ENCODE data around the gene C19orf47.

Gene C19orf47

DNA sequence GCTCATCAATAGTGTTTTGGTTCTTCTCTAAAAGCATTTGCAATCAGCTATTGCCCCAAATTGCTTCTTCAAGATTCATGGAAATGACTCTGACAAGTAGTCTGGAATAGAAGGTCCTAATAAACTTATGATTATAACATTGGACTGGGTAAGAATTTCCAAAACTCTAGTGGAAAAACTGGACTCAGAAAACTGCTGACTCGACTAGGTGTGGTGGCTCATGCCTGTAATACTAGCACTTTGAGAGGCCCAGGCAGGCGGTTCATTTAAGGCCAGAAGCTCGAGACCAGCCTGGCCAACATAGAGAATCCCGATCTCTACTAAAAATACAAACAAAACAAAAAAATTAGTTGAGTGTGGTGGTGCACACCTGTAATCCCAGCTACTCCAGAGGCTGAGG lies 47.5 kb downstream of the C19orf47 start:
- Mint-ChIP-seq H3K36me3 (no peaks in the 10 kb centered on the region), H3K27ac (no peak overlapping the region), H3K4me3 (no peak overlapping the region), H3K9me3 (no peaks in the 10 kb centered on the region), H3K27me3 (no peaks in the 10 kb centered on the region), H3K4me1 (no peaks in the 10 kb centered on the region)
- DNase-seq = no peak
- CTCF ChIA-PET = interaction anchor here (1.0 kb wide), 1 partner anchor 164 kb away, joined by 3 read pairs; no protein-coding TSS in a partner anchor

DNA sequence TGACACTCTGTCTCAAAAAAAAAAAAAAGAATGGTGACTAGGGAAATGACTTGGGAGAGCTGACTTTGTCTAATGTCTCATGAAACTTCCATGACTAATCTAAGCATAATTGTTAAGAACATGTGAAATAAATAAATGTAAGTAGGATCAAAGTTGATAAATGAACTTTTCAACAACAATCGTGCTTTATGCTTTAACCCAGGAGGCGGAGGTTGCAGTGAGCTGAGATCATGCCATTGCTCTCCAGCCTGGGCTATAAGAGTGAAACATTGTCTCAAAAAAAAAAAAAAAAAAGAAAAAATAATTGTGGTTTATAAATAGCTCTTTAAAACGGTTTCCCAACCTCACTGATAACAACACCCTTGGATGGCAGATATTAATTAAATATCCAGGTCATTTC lies 50.2 kb downstream of the C19orf47 start:
- no peaks in the 10 kb centered on the region for H3K4me1 Mint-ChIP-seq
- CTCF ChIA-PET = no interaction called here
- H3K27ac Mint-ChIP-seq = no peak overlapping the region
- H3K9me3 Mint-ChIP-seq = no peaks in the 10 kb centered on the region
- no peaks in the 10 kb centered on the region for H3K27me3 Mint-ChIP-seq
- H3K36me3 Mint-ChIP-seq = no peaks in the 10 kb centered on the region
- no peak overlapping the region for H3K4me3 Mint-ChIP-seq
- DNase-seq = no peak

DNA sequence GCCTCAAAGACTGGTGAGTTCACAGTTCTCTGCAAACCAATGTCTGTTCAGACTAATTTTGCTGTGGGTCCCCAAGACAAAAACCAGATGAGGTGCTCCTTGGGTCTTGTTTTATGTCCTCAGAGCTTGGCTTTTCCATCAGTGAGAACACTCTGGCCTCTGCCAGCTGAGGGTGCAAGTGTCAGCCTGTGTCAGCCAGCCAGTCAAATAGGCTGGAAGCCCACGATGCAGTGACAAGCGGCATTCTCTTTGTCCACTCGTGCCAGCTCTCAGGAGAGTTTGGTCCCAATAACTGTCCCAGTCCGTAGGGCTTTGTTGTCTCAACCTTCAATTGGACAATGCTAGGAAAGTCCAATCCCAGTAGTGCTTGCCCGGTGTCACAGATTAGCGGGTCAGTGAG lies 53.6 kb downstream of the C19orf47 start:
- Mint-ChIP-seq H3K4me3 (no peak overlapping the region), H3K36me3 (no peaks in the 10 kb centered on the region), H3K27ac (no peak overlapping the region), H3K4me1 (no peaks in the 10 kb centered on the region), H3K9me3 (no peaks in the 10 kb centered on the region), H3K27me3 (no peaks in the 10 kb centered on the region)
- no peak for DNase-seq
- CTCF ChIA-PET = no interaction called here

DNA sequence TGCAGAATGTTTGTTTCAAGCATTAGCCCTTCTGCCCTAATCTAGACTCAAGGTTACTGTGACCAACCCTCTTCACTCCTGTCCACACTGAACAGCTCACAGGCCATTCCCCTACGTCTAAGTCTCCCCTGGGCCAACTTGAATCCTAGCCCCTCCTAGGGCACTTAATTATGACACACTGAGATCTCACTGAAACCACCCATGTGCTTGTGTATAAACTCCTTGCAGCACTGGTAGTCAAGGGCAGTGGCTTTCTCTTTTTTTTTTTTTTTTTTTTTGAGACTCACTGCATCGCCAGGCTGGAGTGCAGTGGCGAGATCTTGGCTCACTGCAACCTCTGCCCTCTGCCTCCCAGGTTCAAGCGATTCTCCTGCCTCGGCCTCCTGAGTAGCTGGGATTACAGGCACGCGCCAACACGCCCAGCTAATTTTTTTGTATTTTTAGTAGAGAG lies 61.2 kb downstream of the C19orf47 start:
- peak overlapping the region; percentile 99 for H3K27ac Mint-ChIP-seq
- DNase-seq = no peak
- H3K4me1 Mint-ChIP-seq = peaks cover 37% of the 10 kb centered on the region
- H3K27me3 Mint-ChIP-seq = no peaks in the 10 kb centered on the region
- CTCF ChIA-PET = no interaction called here
- peaks cover 2% of the 10 kb centered on the region for H3K36me3 Mint-ChIP-seq
- no peak overlapping the region for H3K4me3 Mint-ChIP-seq
- no peaks in the 10 kb centered on the region for H3K9me3 Mint-ChIP-seq

DNA sequence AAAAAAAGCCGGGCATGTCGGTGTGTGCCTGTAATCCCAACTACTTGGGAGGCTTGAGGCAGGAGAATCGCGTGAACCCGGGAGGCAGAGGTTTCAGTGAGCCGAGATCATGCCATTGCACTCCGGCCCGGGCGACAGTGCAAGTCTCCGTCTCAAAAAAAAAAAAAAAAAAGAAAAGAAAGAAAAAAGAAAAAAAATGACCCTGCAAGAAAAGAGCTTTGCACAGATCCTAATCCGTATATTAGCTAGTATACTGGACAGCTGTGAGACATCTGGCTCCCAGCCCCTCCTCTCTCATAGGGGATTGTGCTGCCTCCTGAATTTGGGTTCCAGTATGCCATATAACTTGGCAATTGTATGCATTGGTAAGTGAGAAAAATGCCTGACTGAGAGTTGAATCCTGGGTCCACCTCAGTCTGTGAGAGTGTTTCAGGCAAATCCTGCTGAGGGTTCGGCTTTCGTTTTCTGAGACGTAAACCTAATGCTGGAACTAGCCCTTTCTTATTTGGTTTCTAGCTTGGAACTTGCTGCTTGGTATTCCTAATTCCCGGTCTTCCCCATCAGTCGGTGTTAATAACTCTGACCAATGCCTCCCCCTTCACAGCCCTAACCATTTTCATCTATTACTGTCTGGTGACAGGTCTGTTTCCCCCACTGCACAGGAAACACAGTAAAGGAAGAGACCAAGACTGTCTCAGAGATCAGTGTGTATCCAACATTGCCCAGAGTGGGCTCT lies 61.8 kb downstream of the C19orf47 start:
- H3K27ac Mint-ChIP-seq = peak overlapping the region; percentile 99
- no peaks in the 10 kb centered on the region for H3K27me3 Mint-ChIP-seq
- H3K4me3 Mint-ChIP-seq = peak overlapping the region; percentile 84
- CTCF ChIA-PET = no interaction called here
- peaks cover 39% of the 10 kb centered on the region for H3K4me1 Mint-ChIP-seq
- no peaks in the 10 kb centered on the region for H3K9me3 Mint-ChIP-seq
- DNase-seq = no peak
- peaks cover 2% of the 10 kb centered on the region for H3K36me3 Mint-ChIP-seq

DNA sequence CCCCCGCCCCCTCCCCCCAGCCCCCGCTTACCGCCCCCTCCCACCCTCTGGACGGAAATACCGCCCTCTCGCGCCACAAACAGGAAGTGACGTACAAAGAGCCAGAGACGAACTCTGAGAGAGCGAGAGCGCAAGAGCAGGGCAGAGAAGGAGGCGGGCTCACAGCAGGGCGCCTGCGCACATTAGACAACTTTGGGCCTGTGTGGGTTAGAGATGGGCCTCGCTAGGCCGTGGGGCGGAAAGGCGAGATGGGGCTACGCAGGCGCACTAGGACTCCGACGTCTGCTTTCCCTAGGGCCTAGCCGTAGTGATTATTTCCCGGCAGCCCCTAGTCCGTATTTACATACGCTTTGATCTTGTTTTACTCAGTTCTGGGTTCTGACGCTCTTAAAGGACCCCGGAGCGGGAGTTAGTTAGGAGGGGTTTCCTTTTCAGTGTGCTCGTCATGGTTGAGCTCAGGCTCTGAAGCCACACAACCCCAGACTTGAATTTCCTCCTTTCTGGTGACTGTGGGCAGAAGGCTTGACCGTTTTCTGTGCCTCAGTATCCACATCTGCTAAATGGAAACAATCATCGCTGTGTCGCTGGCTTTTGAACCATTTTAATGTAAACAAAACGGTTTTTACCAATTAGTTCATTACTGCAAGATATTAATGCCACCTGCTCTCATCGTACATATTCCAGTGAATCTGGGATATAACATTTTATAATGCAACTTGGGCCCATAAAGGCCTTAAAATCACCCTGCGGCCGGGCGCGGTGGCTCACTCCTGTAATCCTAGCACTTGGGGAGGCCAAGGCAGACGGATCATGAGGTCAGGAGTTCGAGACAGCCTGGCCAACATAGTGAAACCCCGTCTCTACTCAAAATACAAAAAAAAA lies 62.6 kb downstream of the C19orf47 start:
- Mint-ChIP-seq H3K4me3 (peak overlapping the region; percentile 84), H3K36me3 (peaks cover 2% of the 10 kb centered on the region), H3K27ac (peak overlapping the region; percentile 99), H3K4me1 (peaks cover 45% of the 10 kb centered on the region), H3K27me3 (no peaks in the 10 kb centered on the region), H3K9me3 (no peaks in the 10 kb centered on the region)
- CTCF ChIA-PET = no interaction called here
- peak; percentile 99 for DNase-seq

DNA sequence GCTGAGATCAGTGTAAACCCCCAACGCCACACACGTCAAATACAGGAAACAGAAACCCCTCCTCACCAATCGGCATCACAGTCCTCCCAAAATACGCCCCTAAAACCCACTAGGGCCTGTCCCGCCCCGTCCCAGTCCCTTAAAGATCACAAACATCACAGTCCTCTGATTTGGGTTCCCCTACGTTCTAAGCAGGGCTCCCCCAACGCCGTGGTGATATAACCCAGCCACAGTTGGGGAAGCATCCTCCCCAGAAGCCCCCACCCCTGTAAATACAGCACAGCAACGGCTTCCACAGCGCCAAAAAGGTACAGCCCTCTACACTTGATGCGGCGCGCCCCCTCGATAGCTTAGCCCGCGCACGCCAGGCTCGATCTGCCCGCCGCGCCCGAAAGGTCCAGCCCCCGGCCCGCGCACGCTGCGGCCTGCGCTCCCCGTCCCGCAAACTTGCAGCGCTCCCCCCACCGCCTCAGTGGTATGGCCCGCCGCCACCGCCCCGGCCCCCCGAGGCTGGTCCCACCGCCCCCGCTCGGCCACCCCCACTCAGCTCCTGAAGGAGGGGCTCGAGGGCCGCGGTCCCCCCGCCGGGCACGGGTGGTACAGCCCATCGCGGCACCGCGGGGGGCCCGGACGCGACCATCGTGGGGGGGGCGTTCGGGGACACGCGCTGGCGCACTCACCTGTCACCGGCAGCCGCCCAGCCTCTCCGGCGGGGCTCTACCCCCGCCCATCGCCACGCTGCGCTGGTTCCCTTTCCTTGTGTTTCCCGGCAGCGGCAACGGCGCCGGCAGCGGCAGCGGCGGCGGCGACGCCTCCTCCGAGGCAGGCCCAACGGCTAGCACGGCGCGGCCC lies 63.5 kb downstream of the C19orf47 start, which contains the start of gene AKT2:
AKT2 (minus strand) TSS at position 845 of the 852 bp plus-strand sequence. CDS start 20,078 bp downstream, outside the sequence.
- no peaks in the 10 kb centered on the region for H3K9me3 Mint-ChIP-seq
- H3K4me3 Mint-ChIP-seq = peak within 1 kb of the TSS; percentile 84
- peak; percentile 66 for DNase-seq
- no peaks in the 10 kb centered on the region for H3K27me3 Mint-ChIP-seq
- H3K4me1 Mint-ChIP-seq = peaks cover 54% of the 10 kb centered on the region
- CTCF ChIA-PET = no interaction called here
- peak within 1 kb of the TSS; percentile 99 for H3K27ac Mint-ChIP-seq
- H3K36me3 Mint-ChIP-seq = peaks cover 6% of the 10 kb centered on the region

DNA sequence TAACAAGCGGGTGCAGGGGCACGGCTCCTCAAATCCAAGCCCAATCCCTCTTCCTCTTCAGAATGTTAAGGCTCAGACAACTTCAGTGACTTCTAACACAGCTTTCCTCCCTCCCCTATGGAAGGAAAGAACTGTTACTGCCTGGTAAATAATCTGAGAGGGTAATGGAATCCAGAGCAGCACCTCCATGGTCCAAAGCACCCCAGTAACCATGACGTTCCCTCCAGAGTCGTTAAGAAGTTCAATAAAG lies 64.0 kb downstream of the C19orf47 start:
- H3K27ac Mint-ChIP-seq = peak overlapping the region; percentile 91
- no peak for DNase-seq
- H3K4me3 Mint-ChIP-seq = peak overlapping the region; percentile 84
- peaks cover 6% of the 10 kb centered on the region for H3K36me3 Mint-ChIP-seq
- H3K27me3 Mint-ChIP-seq = no peaks in the 10 kb centered on the region
- CTCF ChIA-PET = interaction anchor here (1.0 kb wide), 1 partner anchor 15 kb away, joined by 3 read pairs; no protein-coding TSS in a partner anchor
- H3K9me3 Mint-ChIP-seq = no peaks in the 10 kb centered on the region
- H3K4me1 Mint-ChIP-seq = peaks cover 57% of the 10 kb centered on the region

DNA sequence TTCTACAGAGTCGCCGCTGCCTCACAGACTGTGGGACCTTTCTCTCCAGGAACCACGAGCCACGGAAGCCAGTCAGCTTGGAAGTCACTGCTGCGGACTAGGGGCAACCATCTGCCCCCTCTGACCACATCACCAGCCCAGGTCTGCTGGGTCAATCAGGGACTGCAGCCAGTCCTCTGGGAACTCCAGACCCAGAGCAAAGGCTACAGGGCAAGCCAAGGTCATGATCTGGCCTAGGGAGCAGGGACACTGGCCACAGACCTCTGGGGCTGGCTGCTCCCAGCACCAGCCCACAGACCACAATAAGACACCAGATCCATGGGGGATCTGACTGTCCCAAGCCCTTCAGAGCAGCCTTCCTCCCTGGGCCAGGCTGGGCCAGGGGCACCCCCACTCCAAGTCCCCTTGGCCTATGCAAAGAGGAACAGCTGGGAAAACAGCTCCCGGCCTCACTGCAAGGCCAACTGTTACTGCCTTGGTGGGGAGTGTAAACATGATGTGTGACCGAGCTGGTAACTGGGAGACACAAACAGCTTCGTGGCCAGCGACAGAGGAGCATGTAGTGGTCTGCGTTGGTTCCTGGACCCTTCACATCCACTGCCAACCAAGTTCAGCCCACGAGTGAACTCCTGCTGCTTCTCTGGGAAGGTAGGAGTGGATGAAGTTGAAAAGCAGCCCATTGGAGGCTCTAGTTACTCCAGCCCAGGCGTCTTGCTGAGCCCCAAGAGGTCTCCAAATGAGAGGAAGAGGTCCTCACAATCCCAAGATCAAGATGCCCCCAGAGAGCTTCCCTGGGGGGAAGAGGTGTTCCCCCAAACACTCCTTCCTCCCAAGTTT lies 64.6 kb downstream of the C19orf47 start:
- no peak for DNase-seq
- Mint-ChIP-seq H3K27me3 (no peaks in the 10 kb centered on the region), H3K9me3 (no peaks in the 10 kb centered on the region), H3K4me3 (peak overlapping the region; percentile 84), H3K27ac (peak overlapping the region; percentile 91), H3K36me3 (peaks cover 6% of the 10 kb centered on the region), H3K4me1 (peaks cover 57% of the 10 kb centered on the region)
- CTCF ChIA-PET = interaction anchor here (1.0 kb wide), 1 partner anchor 15 kb away, joined by 3 read pairs; no protein-coding TSS in a partner anchor

DNA sequence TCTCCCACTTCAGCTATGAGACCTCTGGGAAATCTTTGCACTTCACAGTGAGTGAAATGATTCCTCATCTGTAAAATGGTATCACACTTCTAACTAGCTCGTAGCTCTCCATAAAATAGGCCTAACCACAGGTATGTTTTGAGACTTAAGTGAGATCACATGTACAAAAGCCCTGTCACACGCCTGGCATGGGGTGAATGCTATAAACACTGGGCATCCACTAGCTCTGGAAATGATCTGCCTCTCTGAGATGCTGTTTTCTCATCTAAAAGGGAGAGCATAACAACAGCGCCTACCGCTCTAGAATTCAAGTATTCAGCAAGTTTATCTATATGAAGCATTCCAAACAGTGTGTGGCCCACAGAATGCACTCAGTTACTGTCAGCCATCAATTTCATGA lies 65.3 kb downstream of the C19orf47 start:
- Mint-ChIP-seq H3K9me3 (no peaks in the 10 kb centered on the region), H3K36me3 (peaks cover 6% of the 10 kb centered on the region), H3K27ac (no peak overlapping the region), H3K27me3 (no peaks in the 10 kb centered on the region), H3K4me3 (peak overlapping the region; percentile 84), H3K4me1 (peaks cover 62% of the 10 kb centered on the region)
- DNase-seq = no peak
- CTCF ChIA-PET = no interaction called here

DNA sequence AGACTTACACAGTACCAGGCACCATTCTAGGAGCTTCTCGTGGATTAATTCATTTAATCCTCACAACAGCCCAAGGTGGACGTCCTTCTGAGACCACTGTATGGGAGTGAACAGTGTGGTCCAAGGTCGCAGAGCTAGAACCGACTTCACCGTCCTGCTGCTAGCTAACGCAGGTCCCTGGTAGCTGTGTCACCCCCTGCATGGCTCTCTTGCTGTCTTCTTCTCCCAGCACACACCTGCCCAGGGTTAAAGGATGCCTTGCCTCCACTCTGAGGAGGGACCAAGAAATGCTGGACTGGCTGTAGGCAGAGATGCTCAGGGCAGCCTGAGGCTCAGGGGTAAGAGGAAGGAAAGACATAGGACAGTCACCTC lies 66.0 kb downstream of the C19orf47 start:
- CTCF ChIA-PET = no interaction called here
- no peak overlapping the region for H3K4me3 Mint-ChIP-seq
- H3K4me1 Mint-ChIP-seq = peaks cover 69% of the 10 kb centered on the region
- no peak for DNase-seq
- peaks cover 6% of the 10 kb centered on the region for H3K36me3 Mint-ChIP-seq
- no peaks in the 10 kb centered on the region for H3K27me3 Mint-ChIP-seq
- no peak overlapping the region for H3K27ac Mint-ChIP-seq
- no peaks in the 10 kb centered on the region for H3K9me3 Mint-ChIP-seq

DNA sequence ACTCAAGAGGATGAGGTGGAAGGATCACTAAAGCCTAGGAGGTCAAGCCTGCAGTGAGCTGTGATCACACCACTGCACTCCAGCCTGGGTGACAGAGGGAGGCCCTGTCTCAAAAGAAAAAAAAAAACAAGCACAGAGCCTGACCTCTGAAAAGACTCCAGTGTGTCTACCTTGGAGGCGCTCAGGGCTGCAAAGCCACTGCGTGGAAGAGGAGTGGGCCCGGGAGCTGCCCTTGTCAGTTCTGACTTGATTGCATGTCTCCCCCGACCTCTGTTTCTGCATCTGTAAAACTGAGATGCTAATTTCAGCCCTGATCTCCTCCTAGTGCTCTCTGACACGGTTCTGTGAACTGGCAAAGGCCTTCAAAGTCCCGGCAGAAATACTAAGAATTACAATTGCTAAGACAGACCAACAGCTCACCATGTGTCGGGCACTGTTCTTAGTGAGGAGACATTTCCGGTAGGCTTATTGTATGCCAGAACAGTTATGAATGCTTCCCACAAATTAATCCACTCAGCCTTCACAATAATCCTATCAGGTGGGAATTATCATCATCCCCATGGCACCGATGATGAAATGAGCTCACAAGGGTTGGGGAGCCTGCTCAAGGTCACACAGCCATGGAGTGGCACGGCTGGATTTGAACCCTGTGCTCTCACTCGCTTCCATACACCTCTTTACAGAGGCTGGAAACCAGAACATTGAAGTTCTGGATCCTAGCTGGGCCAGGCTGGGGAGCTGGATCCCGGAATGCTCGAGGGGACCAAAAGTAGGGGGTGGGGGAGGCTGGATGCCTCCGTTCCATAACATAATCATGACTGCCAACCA lies 66.6 kb downstream of the C19orf47 start:
- Mint-ChIP-seq H3K36me3 (peaks cover 6% of the 10 kb centered on the region), H3K4me1 (peaks cover 67% of the 10 kb centered on the region), H3K4me3 (no peak overlapping the region), H3K9me3 (no peaks in the 10 kb centered on the region), H3K27ac (no peak overlapping the region), H3K27me3 (no peaks in the 10 kb centered on the region)
- no peak for DNase-seq
- CTCF ChIA-PET = no interaction called here
